ENCODE results near the gene SCARB1. TPM values are rescaled to one million over a fixed set of nuclear protein-coding genes. Genes with fewer than 3 reads are reported as not detected.

Gene SCARB1
- total and polyA plus RNA-seq, 9 of the 15 experiments (the other 6 are each of a cell fraction or from before 2014, with no cell fraction given), result 0.56 to 157 (median 52.8) TPM

GRCh38 chr12:124829008-124829707 lies 34.5 kb downstream of the SCARB1 start (continued):
- TF ChIP-seq GATA2 (CRISPR knock-in tag; IDR thresholded peaks at IDR 0.05) (peak; percentile 41; the same call in 1 of the 2 replicates), PML (IDR thresholded peaks at IDR 0.05; ENCODE audit: low read length) (no peak)

- Histone ChIP-seq H3K36me3 (ENCODE audit: control insufficient read depth, insufficient read depth, low read length) (peaks cover 48% of the 10 kb centered on the region), H4K20me1 (replicated peaks; ENCODE audit: control insufficient read depth, insufficient read depth, low read length) (0 out of 2 replicates have a peak, but pooled peaks cover 10% of the 10 kb centered on the region), H3K4me2 (ENCODE audit: insufficient read depth, low read length) (no peak overlapping the region), H3K9me3 (replicated peaks; ENCODE audit: control insufficient read depth, insufficient read depth, low read depth, low read length) (peaks cover 4% of the 10 kb centered on the region; the same call in 1 of the 2 replicates), H3K4me3 (no peak overlapping the region), H3K9ac (ENCODE audit: insufficient read depth in 1 of 2, low read depth in 2 of 2, low read length in 2 of 2) (peak overlapping the region in 1 of 2 experiments; percentile 45; a peak in 2 of 4 replicates), H3K4me1 (replicated peaks in 1 of 2; ENCODE audit: control insufficient read depth in 2 of 2, insufficient read depth in 2 of 2, low read length in 2 of 2) (peaks cover 4 to 14% of the 10 kb centered on the region in 2 experiments; a peak in 4 of 5 replicates), H3K9me1 (ENCODE audit: control insufficient read depth, insufficient read depth, low read length) (peaks cover 4% of the 10 kb centered on the region), H3K27ac (ENCODE audit: extremely low read depth, low read depth, low read length) (peak overlapping the region; percentile 24; the same call in 1 of the 3 replicates), H3K27me3 (ENCODE audit: control insufficient read depth in 2 of 2, insufficient read depth in 2 of 2, low read length in 2 of 2) (no peaks in the 10 kb centered on the region), H2AFZ (ENCODE audit: low read depth, low read length) (no peak overlapping the region), H3K79me2 (ENCODE audit: control insufficient read depth, insufficient read depth, low read length) (peaks cover 75% of the 10 kb centered on the region)
- TF ChIP-seq ZBTB2 (IDR thresholded peaks at IDR 0.05) (no peak), ELF4 (CRISPR knock-in tag; IDR thresholded peaks at IDR 0.05) (no peak), ZFP36 (IDR thresholded peaks at IDR 0.05; ENCODE audit: low read depth, low read length, partially characterized antibody) (peak; percentile 59), MYC (IDR thresholded peaks at IDR 0.05; ENCODE audit: low read depth, low read length) (no peak), MYC (CRISPR knock-in tag; IDR thresholded peaks at IDR 0.05; ENCODE audit: borderline replicate concordance, low read depth) (no peak), PHB2 (IDR thresholded peaks at IDR 0.05; ENCODE audit: low read depth) (no peak), SNIP1 (IDR thresholded peaks at IDR 0.05; ENCODE audit: low read depth) (no peak), ZNF79 (CRISPR knock-in tag; IDR thresholded peaks at IDR 0.05; ENCODE audit: low read depth) (no peak)
- FAIRE-seq, result no peak
- BruUV-seq (replicated peaks), result no TSS peak
- CTCF ChIA-PET (ENCODE audit: low intra/inter-chr PET ratio), result interaction anchor here (0.5 kb wide), 1 partner anchor 99 kb away, joined by 3 read pairs; no protein-coding TSS in a partner anchor
- no peak for ATAC-seq
- 83% methylated on average over 13 of the region's 18 CpGs for WGBS (ENCODE audit: insufficient coverage, low coverage, missing lambda C conversion rate)
- POLR2A ChIA-PET, result interaction anchor here (1.0 kb wide), 2 partner anchors 10 to 86 kb away, joined by 3 to 4 read pairs; partner anchors contain the start of gene UBC
- no peak for DNase-seq (ENCODE audit: extremely low read depth in 1 of 4, low spot score in 3 of 4)
- in situ Hi-C loops (cut with MboI) (no loop called here), intact Hi-C loops (cut with micrococcal nuclease) (no loop called here)
These were observed 35.2 kb downstream of the SCARB1 start for GRCh38 chr12:124828264-124829007.
